GM18511 (cell line): ENCODE results near the gene TMOD4.
"Not testable (repeated sequence)": the region's sequence is repeated elsewhere in the genome, so short reads cannot be mapped to it uniquely, and the experiment has no call there.

ENCODE experiments used
- ATAC-seq: cut with Tn5 transposase; IDR thresholded peaks from one replicate; pipeline ENCODE4 v1.9.1; 2021; ENCODE audit warnings: mild to moderate bottlenecking, moderate library complexity; ENCODE audit not compliant: unreplicated experiment

TMOD4 gene

GRCh38 chr1:151175863-151176262 is at the start of gene TMOD4:
TSS of gene TMOD4 (minus strand) at chr1:151175981. CDS start at chr1:151174875, 1,106 bp downstream.
- ATAC-seq: no peak

GRCh38 chr1:151222130-151222529 is 46.3 kb upstream of the TMOD4 start:
- no peak for ATAC-seq

GRCh38 chr1:151221616-151222015 is 45.8 kb upstream of the TMOD4 start:
- no peak for ATAC-seq

- ATAC-seq: no peak
Observed at GRCh38 chr1:151213560-151213959, 37.8 kb upstream of the TMOD4 start.

GRCh38 chr1:151211972-151212705 is 36.4 kb upstream of the TMOD4 start:
- ATAC-seq: no peak

GRCh38 chr1:151210830-151211229 is 35.0 kb upstream of the TMOD4 start:
- ATAC-seq: no peak

GRCh38 chr1:151205381-151205965 is 29.7 kb upstream of the TMOD4 start:
- not testable (repeated sequence) for ATAC-seq

- ATAC-seq: no peak
Observed at GRCh38 chr1:151199873-151200581, 24.2 kb upstream of the TMOD4 start.

- ATAC-seq: peak; percentile 84
Observed at GRCh38 chr1:151198254-151199127, 22.7 kb upstream of the TMOD4 start, which contains the start of gene PIP5K1A. TSS of gene PIP5K1A (plus strand) at chr1:151198552. CDS start at chr1:151198997, 445 bp downstream.

GRCh38 chr1:151197863-151198253 is 22.1 kb upstream of the TMOD4 start:
- no peak for ATAC-seq

GRCh38 chr1:151196292-151196800 is 20.6 kb upstream of the TMOD4 start:
- no peak for ATAC-seq

GRCh38 chr1:151194894-151195594 is 19.3 kb upstream of the TMOD4 start:
- not testable (repeated sequence) for ATAC-seq

GRCh38 chr1:151193856-151194255 is 18.1 kb upstream of the TMOD4 start:
- no peak for ATAC-seq

GRCh38 chr1:151193304-151193703 is 17.5 kb upstream of the TMOD4 start:
- ATAC-seq: no peak

GRCh38 chr1:151192047-151192446 is 16.3 kb upstream of the TMOD4 start:
- no peak for ATAC-seq

- ATAC-seq: peak; percentile 92
Observed at GRCh38 chr1:151189637-151190445, 14.1 kb upstream of the TMOD4 start, which contains the start of gene VPS72. TSS of gene VPS72 (minus strand) at chr1:151190197. CDS start at chr1:151190121, 76 bp downstream.

- ATAC-seq: not testable (repeated sequence)
Observed at GRCh38 chr1:151188667-151189066, 12.9 kb upstream of the TMOD4 start.

GRCh38 chr1:151187205-151187604 is 11.4 kb upstream of the TMOD4 start:
- no peak for ATAC-seq

GRCh38 chr1:151184211-151184610 is 8.4 kb upstream of the TMOD4 start:
- no peak for ATAC-seq
